ENCODE results near the gene B3GNT5.

B3GNT5 gene

GRCh38 chr3:183244981-183245476 is 8.0 kb upstream of the B3GNT5 start:
- H3K4me3 ChIP-seq (replicated peaks; ENCODE audit: low read depth, low read length): no peak overlapping the region
- DNase-seq (ENCODE audit: low read depth): no peak
- TF ChIP-seq CTCF (IDR thresholded peaks at IDR 0.05; ENCODE audit: low read length, missing control alignments): no peak

- TF ChIP-seq CTCF (IDR thresholded peaks at IDR 0.05; ENCODE audit: low read length, missing control alignments): no peak
- peak; percentile 41 for DNase-seq (ENCODE audit: low read depth)
- no peak overlapping the region for H3K4me3 ChIP-seq (replicated peaks; ENCODE audit: low read depth, low read length)
Measured at GRCh38 chr3:183247011-183247589, 6.0 kb upstream of the B3GNT5 start.

GRCh38 chr3:183249006-183249718 is 3.9 kb upstream of the B3GNT5 start:
- no peak for DNase-seq (ENCODE audit: low read depth)
- no peak overlapping the region for H3K4me3 ChIP-seq (replicated peaks; ENCODE audit: low read depth, low read length)
- TF ChIP-seq CTCF (IDR thresholded peaks at IDR 0.05; ENCODE audit: low read length, missing control alignments): no peak

- H3K4me3 ChIP-seq (replicated peaks; ENCODE audit: low read depth, low read length): peak overlapping the region; percentile 81
- TF ChIP-seq CTCF (IDR thresholded peaks at IDR 0.05; ENCODE audit: low read length, missing control alignments): no peak
- DNase-seq (ENCODE audit: low read depth): no peak
Measured at GRCh38 chr3:183252118-183252782, 803 bp upstream of the B3GNT5 start.

- no peak for TF ChIP-seq CTCF (IDR thresholded peaks at IDR 0.05; ENCODE audit: low read length, missing control alignments)
- peak; percentile 77 for DNase-seq (ENCODE audit: low read depth)
Measured at GRCh38 chr3:183253528-183254486, 754 bp downstream of the B3GNT5 start.

More at GRCh38 chr3:183253528-183254486, 754 bp downstream of the B3GNT5 start:
- H3K4me3 ChIP-seq (replicated peaks; ENCODE audit: low read depth, low read length): peak overlapping the region; percentile 81
